K562 (cell line): Measurements from ENCODE around the gene KASH5. TPM values are rescaled to one million over a fixed set of nuclear protein-coding genes. Genes with fewer than 3 reads are reported as not detected.
A peak's percentile ranks its signal among the peaks of the same experiment; 100 is the strongest.

Experiments used
- CHD2 ChIP-seq: IDR thresholded peaks from 2 replicates; pipeline ENCODE4 v1.6.1; 2011; ENCODE audit warnings: low read depth, low read length
- GATAD2A ChIP-seq: fragments of 450-650 bp; IDR thresholded peaks from 2 replicates; pipeline ENCODE4 v1.6.1; 2017
- HNRNPL ChIP-seq: fragments of 200-400 bp; formaldehyde crosslinking; IDR thresholded peaks from 2 replicates; pipeline ENCODE4 v1.6.1; 2017; ENCODE audit warnings: low read depth, mild to moderate bottlenecking, low read length
- KAT7 ChIP-seq: sonication (generic); formaldehyde crosslinking; IDR thresholded peaks from 2 replicates; pipeline ENCODE4 v1.8.0; 2022; ENCODE audit warnings: missing genetic modification reagents, mild to moderate bottlenecking, borderline replicate concordance
- MAZ ChIP-seq, 2 experiments: fragments of 450-650 bp in 1 of 2; sonication (generic) in 1 of 2; formaldehyde crosslinking; IDR thresholded peaks in 1 of 2; conservative IDR thresholded peaks in 1 of 2; 2 replicates each; pipeline versions ENCODE4 v1.4.0 to v1.5.0; 2020; ENCODE audit warnings: mild to moderate bottlenecking in 1 of 2, missing genetic modification reagents in 1 of 2
- MEF2A ChIP-seq: IDR thresholded peaks from 2 replicates; pipeline ENCODE4 v1.6.1; 2011; ENCODE audit warnings: low read depth, mild to moderate bottlenecking, low read length, moderate library complexity; ENCODE audit not compliant: control insufficient read depth
- NFIC ChIP-seq: fragments of 450-650 bp; IDR thresholded peaks from 2 replicates; pipeline ENCODE4 v1.6.1; 2017; ENCODE audit warnings: mild to moderate bottlenecking, inconsistent platforms
- PHF21A ChIP-seq: fragments of 450-650 bp; IDR thresholded peaks from 2 replicates; pipeline ENCODE4 v1.6.1; 2017; ENCODE audit warnings: low read depth, borderline replicate concordance
- PRPF4 ChIP-seq: fragments of 200-400 bp; formaldehyde crosslinking; IDR thresholded peaks from one replicate; pipeline ENCODE4 v1.6.1; 2017; ENCODE audit warnings: low read length, low read depth, mild to moderate bottlenecking; ENCODE audit not compliant: insufficient read depth, poor library complexity, severe bottlenecking
- RBM22 ChIP-seq: fragments of 200-400 bp; formaldehyde crosslinking; IDR thresholded peaks from 2 replicates; pipeline ENCODE4 v1.6.1; 2018; ENCODE audit warnings: low read length, low read depth; ENCODE audit not compliant: poor library complexity, severe bottlenecking
- TFAM ChIP-seq: fragments of 250-450 bp; sonication (Bioruptor Pico); conservative IDR thresholded peaks from 2 replicates; pipeline ENCODE4 v1.5.0; 2021; ENCODE audit warnings: mild to moderate bottlenecking, moderate library complexity
- ZFP30 ChIP-seq: fragments of 250-450 bp; sonication (Bioruptor Pico); IDR thresholded peaks from 2 replicates; pipeline ENCODE4 v1.8.0; 2022; ENCODE audit warnings: moderate library complexity, mild to moderate bottlenecking, inconsistent platforms, borderline replicate concordance
- ZKSCAN8 ChIP-seq: fragments of 200-800 bp; sonication (Bioruptor generic); IDR thresholded peaks from 2 replicates; pipeline ENCODE4 v1.6.1; 2016; ENCODE audit warnings: missing genetic modification characterization, missing compliant biosample characterization
- ZNF124 ChIP-seq: sonication (generic); formaldehyde crosslinking; IDR thresholded peaks from 2 replicates; pipeline ENCODE4 v1.8.1; 2022; ENCODE audit warnings: missing genetic modification reagents
- ZNF174 ChIP-seq: fragments of 250-450 bp; sonication (Bioruptor Pico); IDR thresholded peaks from 2 replicates; pipeline ENCODE4 v1.4.0; 2020; ENCODE audit warnings: mild to moderate bottlenecking
- ZNF75A ChIP-seq: fragments of 450-650 bp; formaldehyde crosslinking; IDR thresholded peaks from 2 replicates; pipeline ENCODE4 v1.4.0; 2020; ENCODE audit warnings: mild to moderate bottlenecking
- polyA plus RNA-seq, 8 experiments: library from polyadenylated mRNA; depleted of rRNA in 4 of 8; stranded (reverse) in 5 of 8; unstranded in 3 of 8; fragments of >200 nt; fragmentation: Nextera tagmentation in 2 of 8; fragmentation: Illumina TruSeq in 1 of 8; extraction: Ambion mirVana in 2 of 8; extraction: Trizol in 1 of 8; gene quantifications; 2 replicates each; pipeline versions ENCODE4 v1.2.1 to v1.2.3, GENCODE V29; 2011 to 2014; ENCODE audit warnings: inconsistent platforms in 1 of 8, missing spikeins in 1 of 8
- total RNA-seq, 7 experiments: library from RNA; depleted of rRNA in 6 of 7; stranded (reverse); fragments of >200 nt in 6 of 7; fragmentation: Illumina TruSeq in 2 of 7; extraction: Trizol in 2 of 7; gene quantifications; 2 replicates each; pipeline versions ENCODE4 v1.2.1 to v1.2.3, GENCODE V29; 2011 to 2021; ENCODE audit warnings: low replicate concordance in 1 of 7
- TF ChIP-seq, protein P1 (sequence below): fragments of 450-650 bp; formaldehyde crosslinking; conservative IDR thresholded peaks from 2 replicates; pipeline ENCODE4 v1.4.0; 2022; ENCODE audit warnings: mild to moderate bottlenecking, missing genetic modification characterization
- TF ChIP-seq, protein P2 (sequence below): fragments of 450-650 bp; IDR thresholded peaks from 2 replicates; pipeline ENCODE4 v1.6.1; 2017; ENCODE audit warnings: antibody characterized with exemption
- TF ChIP-seq, protein P3 (sequence below): fragments of 250-450 bp; sonication (Bioruptor Pico); IDR thresholded peaks from 2 replicates; pipeline ENCODE4 v1.8.0; 2021; ENCODE audit warnings: moderate library complexity, mild to moderate bottlenecking, inconsistent platforms
- TF ChIP-seq, protein P4 (sequence below): sonication (generic); formaldehyde crosslinking; IDR thresholded peaks from 2 replicates; pipeline ENCODE4 v1.8.0; 2022; ENCODE audit warnings: missing genetic modification reagents, mild to moderate bottlenecking, moderate library complexity, borderline replicate concordance
- TF ChIP-seq, protein P5 (sequence below): fragments of 450-650 bp; IDR thresholded peaks from 2 replicates; pipeline ENCODE4 v1.6.1; 2016; ENCODE audit warnings: antibody characterized with exemption

KASH5 gene
- total and polyA plus RNA-seq, 9 of the 15 experiments (the other 6 are each of a cell fraction or from before 2014, with no cell fraction given), result 0.07 to 0.84 (median 0.34) TPM; not detected in 1

DNA sequence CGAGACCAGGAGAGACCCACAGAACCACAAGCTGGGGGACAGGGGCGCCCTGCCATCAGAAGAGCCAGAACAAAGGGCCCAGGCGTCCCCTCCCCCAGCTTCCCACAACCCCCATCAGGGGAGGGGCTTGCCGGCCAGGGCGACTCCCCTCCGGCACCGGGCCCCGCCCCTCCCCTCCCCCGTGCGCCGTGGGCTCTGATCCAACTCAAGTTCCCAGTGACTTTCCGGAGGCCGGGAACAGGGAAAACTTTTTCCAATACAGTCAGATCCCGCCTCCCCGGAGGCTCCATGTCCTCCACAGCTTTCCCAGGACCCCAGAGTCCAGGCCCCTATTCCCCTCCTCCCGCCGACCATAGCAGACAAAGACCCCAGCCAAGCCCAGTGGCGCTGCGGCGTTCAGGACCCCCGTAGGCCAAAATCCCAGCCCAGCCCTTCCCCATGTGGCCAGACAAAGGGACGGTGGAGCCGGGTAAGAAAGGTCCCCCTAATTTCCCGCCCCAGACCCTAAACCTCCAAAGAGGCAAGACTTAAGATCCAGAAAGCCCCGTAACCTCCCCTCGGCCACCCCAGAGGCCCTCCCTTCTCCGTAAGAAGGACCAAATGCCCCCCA is 26.5 kb upstream of the KASH5 start (continued):
- TF ChIP-seq RBM22 (no peak), GATAD2A (0 out of 2 replicates have a peak, but pooled peaks have one; percentile 19), PHF21A (no peak), HNRNPL (no peak), ZNF75A (CRISPR knock-in tag) (no peak), CHD2 (peak; percentile 71), ZNF174 (CRISPR knock-in tag) (no peak), PRPF4 (peak; percentile 66), TFAM (no peak), ZKSCAN8 (CRISPR knock-in tag) (no peak), MAZ (CRISPR knock-in tag; conservative IDR thresholded peaks at IDR 0.05 in 1 of 2, IDR thresholded peaks at IDR 0.05 in 1 of 2) (peak in 1 of 2 experiments; percentile 21; a peak in 1 of 4 replicates), NFIC (peak; percentile 95), KAT7 (CRISPR knock-in tag) (no peak; the same call in 1 of the 2 replicates), ZFP30 (CRISPR knock-in tag) (no peak), MEF2A (no peak), ZNF124 (CRISPR knock-in tag) (no peak)
- TF ChIP-seq, protein P1, sequence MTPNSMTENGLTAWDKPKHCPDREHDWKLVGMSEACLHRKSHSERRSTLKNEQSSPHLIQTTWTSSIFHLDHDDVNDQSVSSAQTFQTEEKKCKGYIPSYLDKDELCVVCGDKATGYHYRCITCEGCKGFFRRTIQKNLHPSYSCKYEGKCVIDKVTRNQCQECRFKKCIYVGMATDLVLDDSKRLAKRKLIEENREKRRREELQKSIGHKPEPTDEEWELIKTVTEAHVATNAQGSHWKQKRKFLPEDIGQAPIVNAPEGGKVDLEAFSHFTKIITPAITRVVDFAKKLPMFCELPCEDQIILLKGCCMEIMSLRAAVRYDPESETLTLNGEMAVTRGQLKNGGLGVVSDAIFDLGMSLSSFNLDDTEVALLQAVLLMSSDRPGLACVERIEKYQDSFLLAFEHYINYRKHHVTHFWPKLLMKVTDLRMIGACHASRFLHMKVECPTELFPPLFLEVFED (CRISPR knock-in tag), result no peak
- TF ChIP-seq, protein P2, sequence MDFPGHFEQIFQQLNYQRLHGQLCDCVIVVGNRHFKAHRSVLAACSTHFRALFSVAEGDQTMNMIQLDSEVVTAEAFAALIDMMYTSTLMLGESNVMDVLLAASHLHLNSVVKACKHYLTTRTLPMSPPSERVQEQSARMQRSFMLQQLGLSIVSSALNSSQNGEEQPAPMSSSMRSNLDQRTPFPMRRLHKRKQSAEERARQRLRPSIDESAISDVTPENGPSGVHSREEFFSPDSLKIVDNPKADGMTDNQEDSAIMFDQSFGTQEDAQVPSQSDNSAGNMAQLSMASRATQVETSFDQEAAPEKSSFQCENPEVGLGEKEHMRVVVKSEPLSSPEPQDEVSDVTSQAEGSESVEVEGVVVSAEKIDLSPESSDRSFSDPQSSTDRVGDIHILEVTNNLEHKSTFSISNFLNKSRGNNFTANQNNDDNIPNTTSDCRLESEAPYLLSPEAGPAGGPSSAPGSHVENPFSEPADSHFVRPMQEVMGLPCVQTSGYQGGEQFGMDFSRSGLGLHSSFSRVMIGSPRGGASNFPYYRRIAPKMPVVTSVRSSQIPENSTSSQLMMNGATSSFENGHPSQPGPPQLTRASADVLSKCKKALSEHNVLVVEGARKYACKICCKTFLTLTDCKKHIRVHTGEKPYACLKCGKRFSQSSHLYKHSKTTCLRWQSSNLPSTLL, result no peak
- TF ChIP-seq, protein P3, sequence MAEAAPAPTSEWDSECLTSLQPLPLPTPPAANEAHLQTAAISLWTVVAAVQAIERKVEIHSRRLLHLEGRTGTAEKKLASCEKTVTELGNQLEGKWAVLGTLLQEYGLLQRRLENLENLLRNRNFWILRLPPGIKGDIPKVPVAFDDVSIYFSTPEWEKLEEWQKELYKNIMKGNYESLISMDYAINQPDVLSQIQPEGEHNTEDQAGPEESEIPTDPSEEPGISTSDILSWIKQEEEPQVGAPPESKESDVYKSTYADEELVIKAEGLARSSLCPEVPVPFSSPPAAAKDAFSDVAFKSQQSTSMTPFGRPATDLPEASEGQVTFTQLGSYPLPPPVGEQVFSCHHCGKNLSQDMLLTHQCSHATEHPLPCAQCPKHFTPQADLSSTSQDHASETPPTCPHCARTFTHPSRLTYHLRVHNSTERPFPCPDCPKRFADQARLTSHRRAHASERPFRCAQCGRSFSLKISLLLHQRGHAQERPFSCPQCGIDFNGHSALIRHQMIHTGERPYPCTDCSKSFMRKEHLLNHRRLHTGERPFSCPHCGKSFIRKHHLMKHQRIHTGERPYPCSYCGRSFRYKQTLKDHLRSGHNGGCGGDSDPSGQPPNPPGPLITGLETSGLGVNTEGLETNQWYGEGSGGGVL, result no peak
- TF ChIP-seq, protein P4, sequence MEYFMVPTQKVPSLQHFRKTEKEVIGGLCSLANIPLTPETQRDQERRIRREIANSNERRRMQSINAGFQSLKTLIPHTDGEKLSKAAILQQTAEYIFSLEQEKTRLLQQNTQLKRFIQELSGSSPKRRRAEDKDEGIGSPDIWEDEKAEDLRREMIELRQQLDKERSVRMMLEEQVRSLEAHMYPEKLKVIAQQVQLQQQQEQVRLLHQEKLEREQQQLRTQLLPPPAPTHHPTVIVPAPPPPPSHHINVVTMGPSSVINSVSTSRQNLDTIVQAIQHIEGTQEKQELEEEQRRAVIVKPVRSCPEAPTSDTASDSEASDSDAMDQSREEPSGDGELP (CRISPR knock-in tag), result 0 out of 2 replicates have a peak, but pooled peaks have one; percentile 7
- TF ChIP-seq, protein P5, sequence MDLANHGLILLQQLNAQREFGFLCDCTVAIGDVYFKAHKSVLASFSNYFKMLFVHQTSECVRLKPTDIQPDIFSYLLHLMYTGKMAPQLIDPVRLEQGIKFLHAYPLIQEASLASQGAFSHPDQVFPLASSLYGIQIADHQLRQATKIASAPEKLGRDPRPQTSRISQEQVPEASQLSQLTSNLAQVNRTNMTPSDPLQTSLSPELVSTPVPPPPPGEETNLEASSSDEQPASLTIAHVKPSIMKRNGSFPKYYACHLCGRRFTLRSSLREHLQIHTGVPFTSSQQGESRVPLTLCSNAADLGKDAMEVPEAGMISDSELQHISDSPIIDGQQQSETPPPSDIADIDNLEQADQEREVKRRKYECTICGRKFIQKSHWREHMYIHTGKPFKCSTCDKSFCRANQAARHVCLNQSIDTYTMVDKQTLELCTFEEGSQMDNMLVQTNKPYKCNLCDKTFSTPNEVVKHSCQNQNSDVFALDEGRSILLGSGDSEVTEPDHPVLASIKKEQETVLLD, result no peak
